ENCODE data around the gene OTUB1.
"Not testable (repeated sequence)": the region's sequence is repeated elsewhere in the genome, so short reads cannot be mapped to it uniquely, and the experiment has no call there.

OTUB1 gene

GRCh38 chr11:64042301-64042700, 56.1 kb downstream of the OTUB1 start:
- H3K4me3 ChIP-seq (ENCODE audit: low read depth, low read length): no peak overlapping the region
- no peak for DNase-seq (ENCODE audit: low read depth)
- no peak for TF ChIP-seq CTCF (IDR thresholded peaks at IDR 0.05; ENCODE audit: control insufficient read depth, extremely low read depth, insufficient read depth)

- no peak for TF ChIP-seq CTCF (IDR thresholded peaks at IDR 0.05; ENCODE audit: control insufficient read depth, extremely low read depth, insufficient read depth)
- H3K4me3 ChIP-seq (ENCODE audit: low read depth, low read length): no peak overlapping the region
- DNase-seq (ENCODE audit: low read depth): no peak
Measured at GRCh38 chr11:64043545-64043944, 57.3 kb downstream of the OTUB1 start.

- no peak for TF ChIP-seq CTCF (IDR thresholded peaks at IDR 0.05; ENCODE audit: control insufficient read depth, extremely low read depth, insufficient read depth)
- DNase-seq (ENCODE audit: low read depth): no peak
- no peak overlapping the region for H3K4me3 ChIP-seq (ENCODE audit: low read depth, low read length)
Measured at GRCh38 chr11:64044730-64045393, 58.6 kb downstream of the OTUB1 start.

- no peak for TF ChIP-seq CTCF (IDR thresholded peaks at IDR 0.05; ENCODE audit: control insufficient read depth, extremely low read depth, insufficient read depth)
- H3K4me3 ChIP-seq (ENCODE audit: low read depth, low read length): no peak overlapping the region
- no peak for DNase-seq (ENCODE audit: low read depth)
Measured at GRCh38 chr11:64045700-64046099, 59.5 kb downstream of the OTUB1 start.

- DNase-seq (ENCODE audit: low read depth); H3K4me3 ChIP-seq (ENCODE audit: low read depth, low read length): not testable (repeated sequence)
Measured at GRCh38 chr11:64047373-64047772, 61.1 kb downstream of the OTUB1 start.

All from LNCaP clone FGC (cell line).